PC-3 (cell line): ENCODE results near the gene PDZD2. TPM values are rescaled to one million over a fixed set of nuclear protein-coding genes. Genes with fewer than 3 reads are reported as not detected.

Experiments
- ATAC-seq: fragments of 200-7000 bp; cut with Tn5 transposase; 2 replicates; pipeline ENCODE4 v1.9.1; 2020; ENCODE audit warnings: mild to moderate bottlenecking, moderate library complexity
- BruUV-seq: library from RNA; stranded (reverse); fragments of 400-500 nt; replicated peaks from 2 replicates; lab custom pipeline; 2021; lab: Mats Ljungman, UMichigan
- CTCF ChIA-PET: fragments of 300-600 bp; sonication (Branson Sonifier 250); formaldehyde crosslinking; loops from one replicate; lab custom pipeline; 2022; ENCODE audit warnings: antibody characterized with exemption; lab: Charles Lee
- POLR2A ChIA-PET: fragments of 300-600 bp; sonication (Branson Sonifier 250); formaldehyde crosslinking; loops from one replicate; lab custom pipeline; 2022; ENCODE audit warnings: antibody characterized with exemption; ENCODE audit not compliant: unreplicated experiment; lab: Charles Lee
- DNase-seq: peaks from one replicate; pipeline ENCODE4 v3.0.0-alpha.2; 2015
- H2AFZ ChIP-seq: fragments of 300-600 bp; sonication (generic); 2 replicates; pipeline ENCODE4 v1.6.0; 2016; ENCODE audit warnings: antibody characterized with exemption, low read length
- H3F3A ChIP-seq: fragments of 300-600 bp; sonication (generic); one replicate; pipeline ENCODE4 v1.6.0; 2017; ENCODE audit warnings: antibody characterized with exemption, low read length, control low read depth, mild to moderate bottlenecking; ENCODE audit not compliant: unreplicated experiment
- H3K27ac ChIP-seq: fragments of 300-600 bp; sonication (generic); 2 replicates; pipeline ENCODE4 v1.5.1; 2016; ENCODE audit warnings: mild to moderate bottlenecking, low read length
- H3K27me3 ChIP-seq: fragments of 300-600 bp; sonication (generic); 2 replicates; pipeline ENCODE4 v1.6.1; 2016; ENCODE audit warnings: low read length, mixed read lengths
- H3K36me3 ChIP-seq: fragments of 300-600 bp; sonication (generic); 2 replicates; pipeline ENCODE4 v1.6.1; 2016; ENCODE audit warnings: low read depth, mixed run types, low read length, mixed read lengths
- H3K4me1 ChIP-seq: fragments of 300-600 bp; sonication (generic); 2 replicates; pipeline ENCODE4 v1.5.1; 2016; ENCODE audit warnings: low read length; ENCODE audit not compliant: insufficient read depth
- H3K4me2 ChIP-seq: fragments of 300-600 bp; sonication (generic); 2 replicates; pipeline ENCODE4 v1.6.0; 2016; ENCODE audit warnings: low read length
- H3K4me3 ChIP-seq: fragments of 300-600 bp; sonication (generic); 2 replicates; pipeline ENCODE4 v1.5.1; 2016; ENCODE audit warnings: mild to moderate bottlenecking, low read length, mixed read lengths
- H3K79me2 ChIP-seq: fragments of 300-600 bp; sonication (generic); 2 replicates; pipeline ENCODE4 v1.6.1; 2017; ENCODE audit warnings: low read length, mixed read lengths
- H3K9ac ChIP-seq: fragments of 300-600 bp; sonication (generic); 2 replicates; pipeline ENCODE4 v1.6.0; 2016; ENCODE audit warnings: mild to moderate bottlenecking, low read length
- H3K9me2 ChIP-seq: fragments of 300-600 bp; sonication (generic); replicated peaks from 2 replicates; pipeline ENCODE4 v1.6.1; 2016; ENCODE audit warnings: mixed run types, low read length, mixed read lengths
- H3K9me3 ChIP-seq: fragments of 300-600 bp; sonication (generic); 2 replicates; pipeline ENCODE4 v1.6.1; 2016; ENCODE audit warnings: low read length, mixed read lengths
- H4K20me1 ChIP-seq: fragments of 300-600 bp; sonication (generic); 2 replicates; pipeline ENCODE4 v1.6.1; 2016; ENCODE audit warnings: low read length, mixed read lengths
- CTCF ChIP-seq: fragments of 300-600 bp; sonication (generic); conservative IDR thresholded peaks from 2 replicates; pipeline ENCODE4 v1.5.1; 2017; ENCODE audit warnings: antibody characterized with exemption, low read depth, mild to moderate bottlenecking, low read length
- EZH2 ChIP-seq: fragments of 300-600 bp; sonication (generic); IDR thresholded peaks from one replicate; pipeline ENCODE4 v1.6.1; 2017; ENCODE audit warnings: antibody characterized with exemption, mild to moderate bottlenecking, low read length; ENCODE audit not compliant: unreplicated experiment
- EZH2phosphoT487 ChIP-seq: fragments of 300-600 bp; sonication (generic); IDR thresholded peaks from 2 replicates; pipeline ENCODE4 v1.6.1; 2018; ENCODE audit warnings: mild to moderate bottlenecking, antibody characterized with exemption, low read length, borderline replicate concordance
- intact Hi-C: fragments of 100-400 bp; cut with micrococcal nuclease; formaldehyde crosslinking; loops from 2 replicates; pipeline ENCODE4 v1.9.0; 2023
- total RNA-seq: library from RNA; depleted of rRNA; stranded (reverse); fragments of >200 nt; gene quantifications from 2 replicates; pipeline ENCODE4 v1.2.3, GENCODE V29; 2014

Gene PDZD2
- total RNA-seq, 1 experiment from 2014 or later, result 2.0 TPM

GRCh38 chr5:32058101-32058500 lies 419.2 kb downstream of the PDZD2 start:
- peaks cover 55% of the 10 kb centered on the region for H3K4me1 ChIP-seq
- intact Hi-C loops, result loop anchor here (5.0 kb wide), 1 partner anchor 71 kb away; no protein-coding TSS in a partner anchor
- no peaks in the 10 kb centered on the region for H3K9me2 ChIP-seq
- H3K27me3 ChIP-seq, result no peaks in the 10 kb centered on the region
- peak; percentile 51 for DNase-seq
- no peak overlapping the region for H2AFZ ChIP-seq
- no peaks in the 10 kb centered on the region for H3K9me3 ChIP-seq
- no TSS peak for BruUV-seq
- ChIA-PET CTCF (interaction anchor here (0.6 to 1.0 kb wide), 3 partner anchors 13 to 233 kb away, joined by 3 to 7 read pairs (median 4); no protein-coding TSS in a partner anchor), POLR2A (interaction anchor here (0.6 kb wide), 1 partner anchor 13 kb away, joined by 4 read pairs; no protein-coding TSS in a partner anchor)
- peaks cover 9% of the 10 kb centered on the region for H3K36me3 ChIP-seq
- no peaks in the 10 kb centered on the region for H3K79me2 ChIP-seq
- H3F3A ChIP-seq, result peaks cover 6% of the 10 kb centered on the region
- H3K4me2 ChIP-seq, result peak overlapping the region; percentile 43
- no peaks in the 10 kb centered on the region for H4K20me1 ChIP-seq
- peak overlapping the region; percentile 92 for H3K27ac ChIP-seq
- no peak overlapping the region for H3K4me3 ChIP-seq
- H3K9ac ChIP-seq, result peak overlapping the region; percentile 15; the same call in 1 of the 2 replicates
- TF ChIP-seq CTCF (no peak), EZH2phosphoT487 (no peak), EZH2 (no peak)
- ATAC-seq, result no peak

DNA sequence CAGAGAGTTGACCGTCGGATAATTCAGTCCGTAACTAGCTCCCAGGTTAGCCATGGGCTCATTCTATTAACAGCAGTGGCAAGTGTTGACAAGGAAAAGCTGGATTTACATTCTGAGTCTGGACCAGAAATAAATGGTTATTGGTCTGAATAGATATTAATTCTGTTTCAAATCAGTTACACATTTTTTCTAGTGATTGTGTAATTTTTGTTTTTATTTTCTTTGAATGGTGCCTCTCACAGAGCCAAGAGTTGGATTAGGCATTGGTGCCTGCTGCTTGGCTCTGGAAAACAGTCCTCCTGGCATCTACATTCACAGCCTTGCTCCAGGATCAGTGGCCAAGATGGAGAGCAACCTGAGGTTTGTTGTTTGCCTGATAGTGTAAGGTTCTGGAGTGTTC lies 420.1 kb downstream of the PDZD2 start:
- H3K4me2 ChIP-seq, result peak overlapping the region; percentile 56
- POLR2A ChIA-PET, result interaction anchor here (0.6 kb wide), 2 partner anchors 30 to 114 kb away, joined by 5 read pairs; no protein-coding TSS in a partner anchor

More for the DNA sequence above, 420.1 kb downstream of the PDZD2 start:
- intact Hi-C loops, result loop anchor here (5.0 kb wide), 1 partner anchor 72 kb away; no protein-coding TSS in a partner anchor
- no peaks in the 10 kb centered on the region for H3K9me3 ChIP-seq
- H4K20me1 ChIP-seq, result no peaks in the 10 kb centered on the region
- H3K27me3 ChIP-seq, result no peaks in the 10 kb centered on the region
- no peak for DNase-seq
- no peaks in the 10 kb centered on the region for H3K79me2 ChIP-seq
- H3K4me3 ChIP-seq, result no peak overlapping the region
- no peak for ATAC-seq
- no peak overlapping the region for H2AFZ ChIP-seq
- H3K4me1 ChIP-seq, result peaks cover 55% of the 10 kb centered on the region
- no TSS peak for BruUV-seq
- no peak for TF ChIP-seq CTCF
- no peak for TF ChIP-seq EZH2phosphoT487
- no peak for TF ChIP-seq EZH2
- peaks cover 6% of the 10 kb centered on the region for H3K36me3 ChIP-seq
- H3F3A ChIP-seq, result peaks cover 6% of the 10 kb centered on the region
- CTCF ChIA-PET, result interaction anchor here (1.1 kb wide), 1 partner anchor 18 kb away, joined by 5 read pairs; no protein-coding TSS in a partner anchor
- peak overlapping the region; percentile 34 for H3K9ac ChIP-seq
- peak overlapping the region; percentile 92 for H3K27ac ChIP-seq
- no peaks in the 10 kb centered on the region for H3K9me2 ChIP-seq
